ENCODE data around the gene STAT5B.
"Not testable (repeated sequence)": the region's sequence is repeated elsewhere in the genome, so short reads cannot be mapped to it uniquely, and the experiment has no call there.

Gene STAT5B

GRCh38 chr17:42212382-42212781 lies 63.8 kb downstream of the STAT5B start:
- Histone ChIP-seq H3K36me3 (ENCODE audit: low read length) (no peaks in the 10 kb centered on the region), H2AFZ (ENCODE audit: low read depth, low read length, severe bottlenecking) (no peak overlapping the region), H4K20me1 (ENCODE audit: low read depth, low read length) (no peaks in the 10 kb centered on the region), H3K79me2 (ENCODE audit: insufficient read depth, low read length) (no peaks in the 10 kb centered on the region), H3K27me3 (ENCODE audit: low read length) (no peaks in the 10 kb centered on the region), H3K9ac (ENCODE audit: low read length) (no peak overlapping the region), H3F3A (ENCODE audit: insufficient read depth) (no peaks in the 10 kb centered on the region), H3K27ac (ENCODE audit: low read depth, low read length) (no peak overlapping the region), H3K4me3 (ENCODE audit: insufficient read depth, low read length, poor library complexity, severe bottlenecking) (no peak overlapping the region), H3K4me2 (ENCODE audit: low read depth, low read length, poor library complexity, severe bottlenecking) (no peak overlapping the region), H3K9me2 (replicated peaks; ENCODE audit: insufficient read depth, low read length) (no peaks in the 10 kb centered on the region), H3K9me3 (ENCODE audit: insufficient read depth, low read length) (no peaks in the 10 kb centered on the region)
- TF ChIP-seq CTCF (IDR thresholded peaks at IDR 0.05; ENCODE audit: insufficient read depth, low read length, poor library complexity, severe bottlenecking) (no peak), EZH2phosphoT487 (conservative IDR thresholded peaks at IDR 0.05; ENCODE audit: low read length) (no peak)

GRCh38 chr17:42211921-42212341 lies 64.3 kb downstream of the STAT5B start:
- not testable (repeated sequence) for H3K9me3 ChIP-seq (ENCODE audit: insufficient read depth, low read length); H3K27me3 ChIP-seq (ENCODE audit: low read length); H3K79me2 ChIP-seq (ENCODE audit: insufficient read depth, low read length); H3K36me3 ChIP-seq (ENCODE audit: low read length); H3K4me3 ChIP-seq (ENCODE audit: insufficient read depth, low read length, poor library complexity, severe bottlenecking); H4K20me1 ChIP-seq (ENCODE audit: low read depth, low read length); H3K4me2 ChIP-seq (ENCODE audit: low read depth, low read length, poor library complexity, severe bottlenecking); H3K9ac ChIP-seq (ENCODE audit: low read length); H3K27ac ChIP-seq (ENCODE audit: low read depth, low read length); H2AFZ ChIP-seq (ENCODE audit: low read depth, low read length, severe bottlenecking); H3K9me2 ChIP-seq (replicated peaks; ENCODE audit: insufficient read depth, low read length); H3F3A ChIP-seq (ENCODE audit: insufficient read depth)

- no peaks in the 10 kb centered on the region for H3K9me2 ChIP-seq (replicated peaks; ENCODE audit: insufficient read depth, low read length)
- H3K36me3 ChIP-seq (ENCODE audit: low read length): no peaks in the 10 kb centered on the region
- no peaks in the 10 kb centered on the region for H3K9me3 ChIP-seq (ENCODE audit: insufficient read depth, low read length)
Observed at GRCh38 chr17:42210046-42210445, 66.1 kb downstream of the STAT5B start.

GRCh38 chr17:42206153-42206612 lies 70.0 kb downstream of the STAT5B start:
- not testable (repeated sequence) for H4K20me1 ChIP-seq (ENCODE audit: low read depth, low read length); H3K4me2 ChIP-seq (ENCODE audit: low read depth, low read length, poor library complexity, severe bottlenecking); H3K9me2 ChIP-seq (replicated peaks; ENCODE audit: insufficient read depth, low read length); H3K27ac ChIP-seq (ENCODE audit: low read depth, low read length); H3K9ac ChIP-seq (ENCODE audit: low read length); H3K4me3 ChIP-seq (ENCODE audit: insufficient read depth, low read length, poor library complexity, severe bottlenecking); H3K9me3 ChIP-seq (ENCODE audit: insufficient read depth, low read length); H2AFZ ChIP-seq (ENCODE audit: low read depth, low read length, severe bottlenecking); H3F3A ChIP-seq (ENCODE audit: insufficient read depth); H3K27me3 ChIP-seq (ENCODE audit: low read length); H3K79me2 ChIP-seq (ENCODE audit: insufficient read depth, low read length); H3K36me3 ChIP-seq (ENCODE audit: low read length)

More at GRCh38 chr17:42210046-42210445, 66.1 kb downstream of the STAT5B start:
- Histone ChIP-seq H3K4me3 (ENCODE audit: insufficient read depth, low read length, poor library complexity, severe bottlenecking) (no peak overlapping the region), H3K79me2 (ENCODE audit: insufficient read depth, low read length) (no peaks in the 10 kb centered on the region), H3K9ac (ENCODE audit: low read length) (no peak overlapping the region), H3F3A (ENCODE audit: insufficient read depth) (no peaks in the 10 kb centered on the region), H3K27me3 (ENCODE audit: low read length) (no peaks in the 10 kb centered on the region), H3K27ac (ENCODE audit: low read depth, low read length) (no peak overlapping the region), H3K4me2 (ENCODE audit: low read depth, low read length, poor library complexity, severe bottlenecking) (no peak overlapping the region), H2AFZ (ENCODE audit: low read depth, low read length, severe bottlenecking) (no peak overlapping the region), H4K20me1 (ENCODE audit: low read depth, low read length) (no peaks in the 10 kb centered on the region)
- TF ChIP-seq CTCF (IDR thresholded peaks at IDR 0.05; ENCODE audit: insufficient read depth, low read length, poor library complexity, severe bottlenecking): no peak
- TF ChIP-seq EZH2phosphoT487 (conservative IDR thresholded peaks at IDR 0.05; ENCODE audit: low read length): no peak
